ENCODE results near the gene EID3.

DNA sequence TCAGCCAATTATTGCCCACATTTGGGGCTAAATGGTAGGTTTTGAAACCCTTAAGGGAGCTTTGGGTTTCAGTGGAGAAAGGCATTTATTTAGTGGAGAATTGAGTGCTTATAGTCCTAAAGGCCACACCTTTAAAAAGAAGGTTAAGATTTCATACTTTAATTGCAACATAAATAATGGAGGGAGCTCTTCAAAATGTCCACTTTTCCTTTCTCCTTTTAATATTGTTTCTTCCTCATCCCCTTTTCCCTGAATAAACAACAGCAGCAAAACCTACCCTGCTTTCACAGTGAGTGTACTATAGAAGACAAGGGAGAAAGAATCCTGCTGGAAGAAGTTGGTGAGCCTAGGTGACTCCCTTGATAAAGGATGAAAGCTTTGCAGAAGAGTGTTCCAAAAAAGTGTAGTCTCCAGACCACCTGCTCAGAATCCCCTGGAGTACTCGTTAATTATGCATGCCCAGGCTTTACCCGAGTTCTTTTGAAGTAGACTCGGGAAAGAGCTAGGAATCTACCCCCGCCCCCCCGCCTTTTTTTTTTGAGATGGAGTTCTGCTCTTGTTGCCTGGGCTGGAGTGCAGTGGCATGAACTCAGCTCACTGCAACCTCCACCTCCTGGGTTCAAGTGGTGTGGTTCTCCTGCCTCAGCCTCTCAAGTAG is 11.5 kb upstream of the EID3 start:
- TF ChIP-seq, protein P1, sequence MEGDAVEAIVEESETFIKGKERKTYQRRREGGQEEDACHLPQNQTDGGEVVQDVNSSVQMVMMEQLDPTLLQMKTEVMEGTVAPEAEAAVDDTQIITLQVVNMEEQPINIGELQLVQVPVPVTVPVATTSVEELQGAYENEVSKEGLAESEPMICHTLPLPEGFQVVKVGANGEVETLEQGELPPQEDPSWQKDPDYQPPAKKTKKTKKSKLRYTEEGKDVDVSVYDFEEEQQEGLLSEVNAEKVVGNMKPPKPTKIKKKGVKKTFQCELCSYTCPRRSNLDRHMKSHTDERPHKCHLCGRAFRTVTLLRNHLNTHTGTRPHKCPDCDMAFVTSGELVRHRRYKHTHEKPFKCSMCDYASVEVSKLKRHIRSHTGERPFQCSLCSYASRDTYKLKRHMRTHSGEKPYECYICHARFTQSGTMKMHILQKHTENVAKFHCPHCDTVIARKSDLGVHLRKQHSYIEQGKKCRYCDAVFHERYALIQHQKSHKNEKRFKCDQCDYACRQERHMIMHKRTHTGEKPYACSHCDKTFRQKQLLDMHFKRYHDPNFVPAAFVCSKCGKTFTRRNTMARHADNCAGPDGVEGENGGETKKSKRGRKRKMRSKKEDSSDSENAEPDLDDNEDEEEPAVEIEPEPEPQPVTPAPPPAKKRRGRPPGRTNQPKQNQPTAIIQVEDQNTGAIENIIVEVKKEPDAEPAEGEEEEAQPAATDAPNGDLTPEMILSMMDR (conservative IDR thresholded peaks at IDR 0.05; ENCODE audit: low read length), result no peak
- TF ChIP-seq EZH2phosphoT487 (IDR thresholded peaks at IDR 0.05; ENCODE audit: borderline replicate concordance), result no peak

Data from Loucy (cell line).